HepG2 (cell line): ENCODE measurements around the gene ZSWIM5. TPM values are rescaled to one million over a fixed set of nuclear protein-coding genes. Genes with fewer than 3 reads are reported as not detected.

Source experiments
- ATAC-seq: fragments of 200-7000 bp; cut with Tn5 transposase; 3 replicates; pipeline ENCODE4 v1.9.1; 2020; ENCODE audit warnings: mild to moderate bottlenecking, moderate library complexity
- BruUV-seq: library from RNA; stranded (reverse); fragments of 400-500 nt; replicated peaks from 2 replicates; lab custom pipeline; 2021; lab: Mats Ljungman, UMichigan
- CTCF ChIA-PET: fragments of 300-600 bp; formaldehyde crosslinking; extraction: SDS; loops from one replicate; lab custom pipeline; 2021; ENCODE audit warnings: low total read pairs, inconsistent platforms, low intra/inter-chr PET ratio; lab: Yijun Ruan, JAX
- POLR2A ChIA-PET: fragments of 350-600 bp; sonication (Branson Sonifier 250); formaldehyde crosslinking; loops from one replicate; lab custom pipeline; 2020; ENCODE audit warnings: antibody characterized with exemption, inconsistent platforms; lab: Yijun Ruan, JAX
- DNase-seq: peaks from one replicate; pipeline ENCODE4 v3.0.0-alpha.2; 2015; ENCODE audit warnings: low spot score
- FAIRE-seq: peaks from 3 replicates; lab custom pipeline; 2011; peaks lifted over from hg19 to GRCh38; lab: Jason Lieb, UNC
- H2AFZ ChIP-seq: one replicate; pipeline ENCODE4 v1.6.1; 2011; ENCODE audit warnings: low read length, inconsistent platforms
- H3K27ac ChIP-seq: fragments of 300-600 bp; 3 replicates; pipeline ENCODE4 v1.8.0; 2011; ENCODE audit warnings: mixed run types, mild to moderate bottlenecking, mixed read lengths, low read length, inconsistent platforms; ENCODE audit not compliant: insufficient read depth; ENCODE audit errors: extremely low read length
- H3K27me3 ChIP-seq, 2 experiments: fragments of 200-600 bp in 1 of 2; 2 replicates in 1 of 2; 3 replicates in 1 of 2; pipeline versions ENCODE4 v1.6.0 to v1.8.0; 2011; ENCODE audit warnings: low read length in 2 of 2, mild to moderate bottlenecking in 2 of 2, moderate library complexity in 2 of 2, inconsistent platforms in 1 of 2; ENCODE audit not compliant: insufficient read depth in 2 of 2, control insufficient read depth in 1 of 2
- H3K36me3 ChIP-seq, 2 experiments: fragments of 200-600 bp in 1 of 2; replicated peaks in 1 of 2; 2 replicates in 1 of 2; 3 replicates in 1 of 2; pipeline versions ENCODE4 v1.5.1 to v1.8.0; 2011; ENCODE audit warnings: low read length in 2 of 2, inconsistent platforms in 1 of 2; ENCODE audit not compliant: insufficient read depth in 2 of 2, control insufficient read depth in 1 of 2
- H3K4me1 ChIP-seq: 2 replicates; pipeline ENCODE4 v1.5.1; 2012; ENCODE audit warnings: low read length, inconsistent platforms; ENCODE audit not compliant: insufficient read depth
- H3K4me2 ChIP-seq: 2 replicates; pipeline ENCODE4 v1.6.0; 2011; ENCODE audit warnings: low read depth, low read length, inconsistent platforms
- H3K4me3 ChIP-seq, 3 experiments: fragments of 200-600 bp in 1 of 3; sonication (generic), shearing (Covaris generic) in 1 of 3; replicated peaks in 1 of 3; 2 replicates each; pipeline ENCODE4 v1.5.1; 2011 to 2016; ENCODE audit warnings: low read length in 3 of 3, inconsistent platforms in 2 of 3, low read depth in 2 of 3, mild to moderate bottlenecking in 2 of 3, control low read depth in 1 of 3, mixed read lengths in 1 of 3; ENCODE audit not compliant: insufficient read depth in 1 of 3
- H3K79me2 ChIP-seq: one replicate; pipeline ENCODE4 v1.6.1; 2011; ENCODE audit warnings: low read length, inconsistent platforms; ENCODE audit not compliant: insufficient read depth
- H3K9ac ChIP-seq: 2 replicates; pipeline ENCODE4 v1.6.0; 2011; ENCODE audit warnings: mild to moderate bottlenecking, low read depth, low read length, inconsistent platforms; ENCODE audit not compliant: insufficient read depth
- H3K9me3 ChIP-seq: 2 replicates; pipeline ENCODE4 v1.5.1; 2012; ENCODE audit warnings: mild to moderate bottlenecking, low read length
- H4K20me1 ChIP-seq: 2 replicates; pipeline ENCODE4 v1.6.0; 2011; ENCODE audit warnings: inconsistent platforms, mild to moderate bottlenecking, low read length, moderate library complexity; ENCODE audit not compliant: insufficient read depth
- ARNT ChIP-seq: fragments of 450-650 bp; IDR thresholded peaks from 2 replicates; pipeline ENCODE4 v1.6.1; 2017
- GTF3A ChIP-seq: sonication (generic); formaldehyde crosslinking; conservative IDR thresholded peaks from 2 replicates; pipeline ENCODE4 v1.4.0; 2020; ENCODE audit warnings: mild to moderate bottlenecking, missing genetic modification reagents
- ISL2 ChIP-seq: sonication (generic); formaldehyde crosslinking; IDR thresholded peaks from 2 replicates; pipeline ENCODE4 v1.5.0; 2020; ENCODE audit warnings: missing genetic modification reagents
- KDM1A ChIP-seq: IDR thresholded peaks from 2 replicates; pipeline ENCODE4 v1.6.1; 2016; ENCODE audit warnings: missing compliant biosample characterization
- MAZ ChIP-seq, 2 experiments: sonication (generic) in 1 of 2; formaldehyde crosslinking in 1 of 2; IDR thresholded peaks; 2 replicates each; pipeline versions ENCODE4 v1.5.0 to v1.6.1; 2012 to 2020; ENCODE audit warnings: low read depth in 2 of 2, mild to moderate bottlenecking in 2 of 2, borderline replicate concordance in 1 of 2, improper control_type of control experiment in 1 of 2, low read length in 1 of 2, missing genetic modification reagents in 1 of 2, moderate library complexity in 1 of 2
- MTF1 ChIP-seq: sonication (generic); formaldehyde crosslinking; IDR thresholded peaks from 2 replicates; pipeline ENCODE4 v1.5.0; 2020; ENCODE audit warnings: missing genetic modification reagents
- PHF20 ChIP-seq: sonication (generic); formaldehyde crosslinking; IDR thresholded peaks from 2 replicates; pipeline ENCODE4 v1.5.0; 2020; ENCODE audit warnings: mild to moderate bottlenecking, missing genetic modification reagents
- RERE ChIP-seq: IDR thresholded peaks from 2 replicates; pipeline ENCODE4 v1.6.1; 2016; ENCODE audit warnings: low read depth, missing genetic modification reagents, missing compliant biosample characterization
- WGBS: methylation state at CpG from one replicate; pipeline ENCODE4 v1.1.6; 2017; ENCODE audit warnings: low lambda C conversion rate; 5-methylcytosine and 5-hydroxymethylcytosine counted together
- in situ Hi-C: cut with HindIII; loops from 2 replicates; pipeline ENCODE4 v1.10.0; 2017; ENCODE audit warnings: low pct_unique_long_range_greater_than_20kb; ENCODE audit not compliant: extremely low pct_ligation_motif_present
- intact Hi-C: fragments of 100-400 bp; cut with micrococcal nuclease; formaldehyde crosslinking; loops from one replicate; pipeline ENCODE4 v1.10.0; 2022; ENCODE audit not compliant: unreplicated experiment
- polyA plus RNA-seq, 8 experiments: library from polyadenylated mRNA; depleted of rRNA in 3 of 8; stranded (reverse) in 7 of 8; unstranded in 1 of 8; fragments of >200 nt; fragmentation: Illumina TruSeq in 4 of 8; extraction: Trizol in 4 of 8; gene quantifications; 2 replicates each; pipeline versions ENCODE4 v1.2.1 to v1.2.3, GENCODE V29; 2011 to 2016; ENCODE audit warnings: low read depth in 4 of 8, missing spikeins in 1 of 8, mixed read lengths in 1 of 8; ENCODE audit not compliant: insufficient read depth in 1 of 8
- total RNA-seq, 5 experiments: library from RNA; depleted of rRNA; stranded (reverse); fragments of >200 nt; fragmentation: Illumina TruSeq; extraction: Trizol; gene quantifications; 2 replicates each; pipeline ENCODE4 v1.2.3, GENCODE V29; 2016; ENCODE audit warnings: low read depth in 1 of 5

Gene ZSWIM5
- total and polyA plus RNA-seq, 2 of the 13 experiments (the other 11 are each of a cell fraction or from before 2014, with no cell fraction given) = 11.0 to 20.6 TPM

GRCh38 chr1:45044916-45045315 lies 161.5 kb downstream of the ZSWIM5 start:
- no peak overlapping the region for H3K4me2 ChIP-seq
- in situ Hi-C loops = no loop called here
- ATAC-seq (no peak), FAIRE-seq (no peak), DNase-seq (no peak)
- H3K36me3 ChIP-seq = peaks cover 16 to 45% of the 10 kb centered on the region in 2 experiments; a peak in 4 of 5 replicates
- H4K20me1 ChIP-seq = no peaks in the 10 kb centered on the region
- no peak overlapping the region for H3K27ac ChIP-seq
- intact Hi-C loops = no loop called here
- no peak overlapping the region for H3K9ac ChIP-seq
- ChIA-PET CTCF (no interaction called here), POLR2A (no interaction called here)
- no peaks in the 10 kb centered on the region for H3K27me3 ChIP-seq
- H3K4me1 ChIP-seq = no peaks in the 10 kb centered on the region
- TF ChIP-seq MAZ (IDR thresholded peaks at IDR 0.05; ENCODE audit: borderline replicate concordance, low read depth, low read length) = no peak
- TF ChIP-seq MAZ (CRISPR knock-in tag; IDR thresholded peaks at IDR 0.05; ENCODE audit: low read depth) = no peak
- TF ChIP-seq KDM1A (CRISPR knock-in tag) = no peak
- no peak for TF ChIP-seq PHF20 (CRISPR knock-in tag)
- TF ChIP-seq ARNT = no peak
- no peak for TF ChIP-seq RERE (CRISPR knock-in tag)
- no peak for TF ChIP-seq MTF1 (CRISPR knock-in tag)
- no peak for TF ChIP-seq ISL2 (CRISPR knock-in tag)
- no peak for TF ChIP-seq GTF3A (CRISPR knock-in tag)
- no peaks in the 10 kb centered on the region for H3K9me3 ChIP-seq
- H3K79me2 ChIP-seq = no peaks in the 10 kb centered on the region
- no TSS peak for BruUV-seq
- WGBS = 100% methylated on average over 1 of the region's 1 CpG
- no peak overlapping the region for H2AFZ ChIP-seq
- no peak overlapping the region for H3K4me3 ChIP-seq
